GM11168 (cell line): Measurements from ENCODE around the gene SAFB.

Experiments used
- in situ Hi-C: fragments of 300-500 bp; cut with MboI; formaldehyde crosslinking; loops from one replicate; pipeline ENCODE4 v1.12.0; 2022; ENCODE audit warnings: low sequenced_read_pairs; ENCODE audit not compliant: unreplicated experiment

SAFB gene

DNA sequence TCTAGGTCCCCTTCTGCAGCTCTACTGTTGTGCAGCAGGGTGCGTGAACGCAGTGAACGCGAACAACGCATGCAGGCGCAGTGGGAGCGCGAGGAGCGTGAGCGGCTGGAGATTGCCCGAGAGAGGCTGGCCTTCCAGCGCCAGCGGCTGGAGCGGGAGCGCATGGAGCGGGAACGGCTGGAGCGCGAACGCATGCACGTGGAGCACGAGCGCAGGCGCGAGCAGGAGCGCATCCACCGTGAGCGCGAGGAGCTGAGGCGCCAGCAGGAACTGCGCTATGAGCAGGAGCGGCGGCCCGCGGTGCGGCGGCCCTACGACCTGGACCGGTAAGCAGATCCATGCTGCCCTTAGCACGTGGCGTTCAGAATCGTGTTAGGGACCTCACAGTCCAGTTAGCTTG lies 38.6 kb downstream of the SAFB start:
- in situ Hi-C loops, result loop anchor here (5.0 kb wide), 1 partner anchor 34 kb away; no protein-coding TSS in a partner anchor

DNA sequence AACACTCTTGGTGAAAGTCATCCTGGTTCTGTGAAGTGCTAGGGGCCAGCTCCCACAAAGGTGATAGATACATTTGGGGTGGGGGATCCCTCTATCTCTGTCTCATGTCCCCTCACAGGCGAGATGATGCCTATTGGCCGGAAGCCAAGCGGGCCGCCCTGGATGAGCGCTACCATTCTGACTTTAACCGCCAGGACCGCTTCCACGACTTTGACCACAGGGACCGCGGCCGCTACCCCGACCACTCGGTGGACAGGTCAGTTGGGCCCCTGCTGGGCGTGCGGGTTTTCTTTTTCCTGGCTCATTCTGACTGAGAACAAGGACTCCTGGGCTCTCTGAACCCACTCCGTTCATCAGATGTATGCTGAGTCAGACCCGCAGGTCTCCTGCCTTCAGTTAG lies 41.0 kb downstream of the SAFB start:
- in situ Hi-C loops, result loop anchor here (5.0 kb wide), 1 partner anchor 37 kb away; no protein-coding TSS in a partner anchor

DNA sequence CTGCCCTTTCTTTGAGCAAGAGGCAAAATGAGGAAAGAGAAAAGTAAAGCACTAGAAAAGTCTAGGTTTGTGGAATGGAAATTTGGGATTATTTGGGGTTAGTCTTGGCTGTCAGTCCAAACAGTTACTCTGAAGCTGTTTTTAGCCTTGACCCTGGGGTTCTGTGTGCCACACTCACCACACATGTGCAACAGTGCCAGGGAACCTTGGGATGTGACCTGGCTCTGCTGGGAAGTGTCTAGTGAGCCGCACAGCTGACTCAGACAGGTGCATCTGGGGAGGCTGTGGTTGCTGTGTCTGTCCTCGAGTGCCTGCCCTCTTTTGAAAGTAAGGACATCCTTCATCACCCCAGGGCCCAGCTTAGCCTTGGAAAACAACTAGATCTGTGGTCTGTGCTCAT lies 41.6 kb downstream of the SAFB start:
- in situ Hi-C loops, result loop anchor here (5.0 kb wide), 1 partner anchor 37 kb away; no protein-coding TSS in a partner anchor

DNA sequence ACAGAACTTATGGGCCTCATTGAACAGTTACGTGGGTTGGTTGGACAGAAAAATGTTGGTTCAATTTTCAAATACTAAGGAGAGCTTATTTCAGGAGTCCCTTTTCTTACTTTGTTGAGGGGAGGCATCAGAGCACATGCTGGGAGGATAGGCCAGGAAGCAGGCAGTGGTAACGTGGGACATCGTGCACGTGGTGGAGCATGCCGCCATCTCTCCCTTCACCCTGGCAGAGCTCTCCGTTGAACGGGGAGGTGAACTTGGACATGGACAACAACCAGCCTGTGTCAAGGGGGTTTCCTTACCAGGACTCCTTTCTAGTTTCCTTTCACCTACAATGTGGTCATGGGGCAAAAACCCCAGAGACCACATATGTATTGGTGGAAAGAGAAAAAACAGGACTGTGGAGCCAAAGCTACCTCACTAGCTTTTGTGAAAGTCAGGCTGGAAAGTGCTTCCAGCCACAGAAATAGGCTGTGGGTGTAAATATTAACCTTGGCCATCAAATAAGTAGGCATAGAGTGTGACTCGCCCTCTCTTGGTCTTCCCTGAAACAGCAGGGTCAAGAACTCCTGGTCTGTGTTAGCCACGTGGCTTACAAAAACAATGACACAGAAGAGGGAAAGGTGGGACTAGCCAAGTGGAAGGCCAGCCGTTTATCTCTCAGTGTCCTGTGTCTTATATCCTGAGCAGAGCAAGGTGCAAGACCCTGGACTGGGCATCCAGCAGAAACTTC lies 43.1 kb downstream of the SAFB start:
- in situ Hi-C loops, result no loop called here

DNA sequence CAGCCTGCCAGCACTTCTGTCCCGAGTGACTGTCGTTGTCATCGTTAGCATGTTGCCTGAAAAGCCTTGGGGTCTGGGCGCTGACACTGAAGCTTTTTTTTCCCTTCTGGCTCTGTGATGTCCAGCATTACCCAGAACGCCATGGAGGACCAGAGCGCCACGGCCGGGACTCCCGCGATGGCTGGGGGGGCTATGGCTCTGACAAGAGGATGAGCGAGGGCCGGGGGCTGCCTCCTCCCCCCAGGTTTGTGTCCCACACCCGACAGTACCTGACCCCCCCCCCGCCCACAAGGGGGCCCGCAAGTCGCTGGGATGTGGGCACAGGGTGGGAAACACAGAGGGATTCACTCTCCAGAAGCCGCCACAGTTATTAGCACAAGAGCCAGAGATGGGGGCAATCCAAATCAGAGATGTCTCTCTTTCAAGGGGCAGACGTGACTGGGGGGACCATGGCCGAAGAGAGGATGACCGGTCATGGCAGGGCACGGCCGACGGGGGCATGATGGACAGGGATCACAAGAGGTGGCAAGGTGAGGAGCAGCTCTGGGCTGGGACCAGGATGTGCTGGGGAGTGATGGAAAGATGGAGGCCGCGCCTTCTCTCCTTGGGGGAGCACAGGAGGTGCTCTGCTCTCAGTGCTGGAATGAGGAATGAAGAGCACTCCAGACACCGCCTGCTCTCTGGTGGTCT lies 44.2 kb downstream of the SAFB start:
- in situ Hi-C loops, result no loop called here

DNA sequence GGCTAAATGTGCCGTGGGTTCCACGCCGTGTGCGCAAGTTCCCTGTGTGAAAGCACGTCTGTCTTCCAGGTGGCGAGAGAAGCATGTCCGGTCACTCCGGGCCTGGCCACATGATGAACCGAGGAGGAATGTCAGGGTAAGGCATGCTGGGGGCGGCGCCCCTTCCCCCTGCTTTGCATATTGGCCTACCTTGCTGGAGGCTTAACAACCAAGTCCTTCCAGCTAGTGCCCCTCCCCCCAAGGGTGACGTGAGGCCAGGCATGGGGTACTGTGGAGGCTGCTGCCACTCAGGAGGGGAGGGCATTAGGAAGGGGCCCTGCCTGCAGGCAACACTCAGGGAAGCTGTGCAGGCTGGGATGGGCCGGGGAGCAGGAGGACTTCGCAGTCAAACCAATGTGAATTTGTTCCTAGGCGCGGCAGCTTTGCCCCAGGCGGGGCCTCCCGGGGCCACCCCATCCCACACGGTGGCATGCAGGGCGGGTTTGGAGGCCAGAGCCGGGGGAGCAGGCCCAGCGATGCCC lies 44.9 kb downstream of the SAFB start:
- in situ Hi-C loops, result no loop called here

DNA sequence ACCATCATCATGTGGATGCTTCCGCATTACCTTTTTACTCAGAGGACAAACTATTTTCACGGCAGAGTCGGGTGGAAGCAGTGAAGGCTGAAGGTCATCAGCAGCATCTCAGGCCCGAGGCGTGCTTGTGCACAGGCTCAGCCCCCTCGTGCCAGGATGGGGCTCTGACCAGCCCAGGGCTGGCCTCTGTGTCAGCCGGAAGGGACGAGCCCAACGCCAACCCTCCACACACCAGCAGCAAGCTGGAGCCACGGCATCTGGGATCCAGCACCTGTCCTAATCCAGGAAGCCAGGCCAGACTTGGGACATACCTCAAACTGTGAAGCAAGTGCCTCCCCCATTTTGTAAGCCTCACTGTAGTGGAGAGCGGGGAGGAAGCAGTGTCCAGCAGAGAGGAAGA lies 46.3 kb downstream of the SAFB start:
- in situ Hi-C loops, result no loop called here

DNA sequence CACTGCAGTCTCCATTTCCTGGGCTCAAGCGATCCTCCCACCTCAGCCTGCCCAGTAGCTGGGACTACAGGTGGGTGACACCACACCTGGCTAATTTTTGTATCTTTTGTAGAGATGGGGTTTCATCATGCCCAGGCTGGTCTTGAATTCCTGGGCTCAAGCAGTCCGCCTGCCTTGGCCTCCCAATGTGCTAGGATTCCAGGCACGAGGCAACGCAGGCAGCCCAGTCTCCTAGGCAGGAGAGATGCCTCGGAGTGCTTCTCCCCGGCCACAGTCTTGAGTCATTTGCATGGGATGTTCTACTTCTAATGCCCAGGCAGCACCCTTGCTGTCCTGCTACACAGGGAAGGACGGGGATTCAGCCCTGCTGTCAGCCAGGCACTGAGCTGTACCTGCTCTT lies 48.7 kb downstream of the SAFB start:
- in situ Hi-C loops, result no loop called here

DNA sequence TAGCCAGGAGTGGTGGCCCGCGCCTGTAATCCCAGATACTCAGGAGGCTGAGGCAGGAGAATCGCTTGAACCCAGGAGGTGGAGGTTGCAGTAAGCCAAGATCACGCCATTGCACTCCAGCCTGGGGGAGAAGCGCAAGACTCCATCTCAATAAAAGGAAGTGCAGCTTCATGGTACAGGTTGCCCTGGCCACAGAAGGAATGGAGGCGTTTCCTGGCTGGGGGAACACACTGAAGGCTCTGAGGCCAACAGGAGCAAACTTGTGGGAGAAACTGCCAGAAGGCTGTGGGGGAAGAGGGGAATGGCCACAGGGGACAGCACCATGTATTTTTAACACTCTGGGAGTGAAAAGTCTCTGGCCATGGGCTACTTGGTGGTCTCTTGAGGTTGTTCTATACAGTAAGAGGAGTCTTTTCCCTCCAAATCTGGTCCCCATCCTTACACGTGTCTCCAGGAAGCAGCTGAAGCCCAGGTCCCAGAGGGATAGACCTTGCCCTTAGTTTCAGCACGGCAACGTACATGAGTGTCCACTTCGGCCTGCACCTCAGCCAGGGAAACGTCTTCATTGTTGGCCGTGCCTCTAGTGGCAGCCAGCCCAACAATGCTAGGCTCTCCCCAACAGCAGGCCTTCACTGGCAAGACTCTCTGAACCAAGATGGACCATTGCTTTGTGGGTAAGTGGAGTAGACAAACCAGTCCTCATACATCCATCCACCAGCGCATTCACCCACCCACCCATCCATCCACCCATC lies 50.0 kb downstream of the SAFB start:
- in situ Hi-C loops, result no loop called here

DNA sequence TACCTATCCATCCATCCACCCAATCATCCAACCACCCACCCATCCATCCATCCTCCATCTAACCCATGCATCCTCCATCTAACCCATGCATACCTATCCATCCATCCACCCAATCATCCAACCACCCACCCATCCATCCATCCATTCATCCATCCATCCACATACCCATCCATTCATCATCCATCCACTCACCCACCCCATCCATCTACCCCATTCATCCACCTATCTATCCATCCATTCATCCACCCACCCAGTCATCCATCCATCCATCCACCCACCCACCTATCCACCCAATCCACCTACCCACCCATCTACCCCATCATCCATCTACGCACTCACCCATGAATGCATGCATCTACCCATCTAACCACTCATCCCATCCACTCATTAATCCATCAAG lies 50.9 kb downstream of the SAFB start:
- in situ Hi-C loops, result no loop called here

DNA sequence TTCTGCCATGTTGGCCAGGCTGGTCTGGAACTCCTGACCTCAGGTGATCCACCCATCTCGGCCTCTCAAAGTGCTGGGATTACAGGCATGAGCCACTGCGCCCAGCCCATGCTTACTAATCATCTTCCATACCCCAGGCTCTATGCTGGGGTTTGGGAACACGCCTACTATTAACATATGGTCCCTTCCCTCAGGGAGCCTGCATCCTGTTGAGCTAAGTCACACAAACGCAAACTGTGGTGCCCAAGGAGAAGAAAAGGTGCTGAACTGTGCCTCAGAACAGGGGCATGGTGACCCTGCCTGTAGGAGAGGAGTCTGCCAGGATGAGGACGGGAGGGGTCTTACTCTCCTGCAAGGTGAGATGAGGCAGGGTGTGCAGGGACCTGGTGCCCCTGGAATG lies 51.8 kb downstream of the SAFB start:
- in situ Hi-C loops, result no loop called here

DNA sequence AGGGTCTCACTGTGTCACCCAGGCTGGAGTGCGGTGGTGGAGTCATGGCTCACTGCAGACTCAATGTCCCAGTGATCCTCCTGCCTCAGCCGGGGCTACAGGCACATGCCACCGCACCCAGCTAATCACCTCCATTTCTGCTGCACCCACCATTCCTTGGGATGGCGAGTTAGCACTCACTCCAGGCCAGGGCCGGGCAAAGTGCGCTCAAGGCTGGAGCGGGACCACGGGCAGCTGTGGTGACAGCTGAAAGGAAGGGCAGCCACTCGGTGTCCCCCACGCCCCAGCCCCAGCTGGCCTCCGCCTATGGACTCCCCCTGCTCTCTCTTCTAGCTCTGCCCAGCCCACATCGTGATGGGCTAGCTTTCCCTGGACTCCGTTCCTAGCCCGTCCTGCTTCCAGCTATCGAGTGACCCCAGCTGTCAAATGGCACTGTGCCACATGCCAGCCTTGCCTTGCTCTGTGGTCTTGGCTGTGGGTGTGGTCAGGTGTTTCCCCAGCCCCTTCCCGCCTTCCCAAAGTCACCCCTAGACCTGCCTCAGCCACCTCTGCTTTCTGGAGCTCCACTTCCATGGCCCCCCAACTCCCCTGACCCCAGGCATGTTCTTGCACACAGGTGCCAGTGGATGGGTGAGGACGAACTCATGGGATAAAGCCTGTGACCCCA lies 53.4 kb downstream of the SAFB start:
- in situ Hi-C loops, result no loop called here

DNA sequence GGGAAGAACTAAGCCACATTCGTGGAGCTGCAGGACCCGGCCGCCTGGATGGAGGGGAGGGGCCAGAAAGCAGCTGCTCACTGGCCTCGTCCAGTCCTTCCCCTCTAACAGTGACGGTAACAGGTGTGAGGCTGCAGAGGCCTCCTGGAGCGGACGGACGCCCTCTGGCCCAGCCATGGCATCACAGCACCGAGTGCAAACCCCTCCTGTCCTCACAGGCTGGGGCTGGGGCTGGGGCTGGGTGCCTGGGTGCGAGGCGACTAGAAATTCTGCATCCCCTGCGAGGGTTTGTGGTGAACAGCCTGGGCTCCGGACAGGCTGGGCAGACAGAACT lies 53.9 kb downstream of the SAFB start:
- in situ Hi-C loops, result no loop called here

DNA sequence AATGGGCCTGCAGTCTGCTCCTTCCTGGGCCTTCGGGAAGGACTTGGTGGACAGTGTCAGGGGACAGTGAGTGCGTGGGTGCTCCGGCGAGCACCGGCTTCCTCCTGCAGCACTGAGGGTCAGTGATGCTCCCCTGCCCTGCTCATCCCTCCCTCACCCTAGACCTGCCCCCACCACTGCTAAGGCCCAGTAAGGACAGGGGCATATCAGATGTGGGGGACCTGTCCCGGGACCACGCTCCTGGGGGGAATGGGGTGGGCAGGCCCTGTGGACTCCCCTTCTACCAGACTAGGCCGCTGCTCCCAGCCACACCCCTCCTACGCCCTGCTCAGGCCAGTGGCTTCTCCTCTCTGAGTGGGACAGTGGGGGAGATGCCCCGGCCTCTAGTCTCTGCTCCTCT lies 54.3 kb downstream of the SAFB start:
- in situ Hi-C loops, result no loop called here

DNA sequence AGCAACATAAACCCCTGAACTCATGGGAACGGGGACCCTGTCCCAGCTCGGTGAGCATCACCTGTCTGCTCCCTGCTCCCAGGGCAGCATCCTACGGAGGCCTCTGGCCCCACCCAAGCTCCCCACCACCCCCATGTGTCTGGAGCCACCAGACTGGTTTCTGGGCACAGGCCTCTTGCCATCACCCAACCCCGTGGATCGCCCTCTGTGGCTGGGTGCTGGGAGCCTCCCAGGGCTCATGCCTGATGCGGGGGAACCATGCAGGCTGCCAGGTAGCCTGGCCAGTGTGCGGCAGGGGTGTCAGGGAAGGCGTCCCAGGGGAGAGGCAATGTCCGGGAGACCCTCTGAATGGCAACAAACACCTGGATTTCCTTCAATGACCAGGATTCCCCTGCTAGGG lies 54.7 kb downstream of the SAFB start:
- in situ Hi-C loops, result no loop called here

DNA sequence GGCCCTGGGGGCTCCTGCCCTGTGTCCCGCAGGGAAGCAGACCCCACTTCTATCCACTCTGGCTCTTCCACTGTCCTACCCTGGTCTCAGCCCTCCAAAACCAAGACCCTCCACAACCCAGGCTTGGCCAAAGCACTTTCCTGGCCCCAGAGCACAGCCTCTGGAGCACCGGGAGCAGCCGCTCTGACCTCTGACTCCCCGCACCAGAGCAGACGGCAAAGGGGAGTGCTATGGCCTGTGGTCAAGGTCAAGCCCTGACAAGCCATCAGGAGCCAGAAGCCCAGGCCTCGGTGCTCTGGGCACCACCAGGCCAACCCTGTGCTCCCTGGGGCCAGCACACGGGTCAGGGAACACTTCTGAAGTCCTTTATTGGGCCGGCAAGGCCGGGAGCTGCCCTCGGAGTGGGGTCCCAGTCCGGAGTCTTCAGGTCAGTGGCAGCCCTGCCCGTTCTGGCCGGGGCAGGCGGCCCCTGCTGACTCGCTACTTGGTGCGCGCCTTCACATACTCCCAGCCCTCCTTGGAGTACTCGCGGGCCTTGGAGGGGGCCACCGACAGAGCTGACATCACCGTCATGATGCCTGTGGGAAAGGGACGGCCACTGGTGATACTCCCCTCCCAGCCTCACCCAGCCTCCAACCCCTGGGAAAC lies 55.3 kb downstream of the SAFB start:
- in situ Hi-C loops, result no loop called here

DNA sequence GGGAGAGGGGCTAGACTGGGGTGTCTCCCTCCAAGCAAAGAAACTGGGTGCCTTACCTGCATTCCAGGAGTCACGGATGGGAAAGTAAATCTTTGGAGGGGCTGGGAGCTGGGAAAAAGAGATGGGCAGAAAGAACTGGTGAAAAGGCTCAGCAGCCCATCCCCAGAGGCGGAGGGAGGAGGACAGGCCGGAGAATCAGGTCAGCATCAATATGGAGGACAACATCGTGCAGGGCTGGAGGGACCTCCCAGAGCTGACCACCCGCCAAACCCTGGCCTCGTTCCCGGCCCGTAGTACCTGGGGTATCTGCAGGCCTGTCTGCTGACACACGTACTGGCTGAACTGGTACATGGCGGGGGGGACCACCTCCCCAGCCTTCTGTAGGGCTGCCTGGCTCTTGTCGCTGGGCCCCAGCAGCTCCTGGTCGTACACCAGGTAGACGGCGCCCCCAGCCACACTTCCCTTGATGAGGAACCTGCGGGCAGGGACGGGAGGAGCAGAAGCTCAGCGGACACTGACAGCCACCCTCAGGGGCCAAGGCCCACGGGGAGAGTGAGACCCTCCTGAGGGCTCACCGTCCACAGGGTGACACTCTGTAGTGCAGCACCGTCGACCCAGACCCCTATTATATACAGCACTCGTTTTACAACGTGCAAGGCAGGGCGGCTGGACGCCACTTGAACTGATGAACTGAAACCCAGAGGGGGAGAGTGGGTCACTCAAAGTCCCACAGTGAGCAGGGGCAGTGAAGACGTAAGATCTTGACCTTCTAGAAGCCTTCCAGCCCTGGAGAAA lies 56.6 kb downstream of the SAFB start:
- in situ Hi-C loops, result no loop called here

DNA sequence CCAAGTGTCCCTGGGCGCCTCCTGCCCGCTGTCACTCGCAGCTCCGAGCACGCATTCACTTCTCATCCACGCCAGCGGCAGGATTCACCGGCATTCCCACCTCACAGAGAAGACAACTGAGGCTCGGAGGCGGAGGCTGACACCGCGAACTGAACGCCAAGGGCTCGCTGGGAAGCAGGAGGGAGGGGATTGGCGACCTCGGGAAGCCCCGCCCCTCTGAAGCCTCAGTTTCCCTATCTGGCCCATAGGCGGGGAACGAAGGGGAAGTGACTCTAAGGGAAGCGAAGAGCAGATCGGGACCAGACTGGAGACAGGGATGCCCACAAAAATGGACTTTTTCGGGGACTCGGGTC lies 57.2 kb downstream of the SAFB start:
- in situ Hi-C loops, result no loop called here
